Endodermal cell (in vitro differentiated cells): ENCODE results near the gene SLC25A43. TPM values are rescaled to one million over a fixed set of nuclear protein-coding genes. Genes with fewer than 3 reads are reported as not detected.

Experiments
- DNase-seq: peaks from one replicate; pipeline ENCODE4 v3.0.0-alpha.2; 2017
- H3K27ac ChIP-seq: 2 replicates; pipeline ENCODE4 v1.5.1; 2013; ENCODE audit warnings: mild to moderate bottlenecking, low read depth, low read length, moderate library complexity
- H3K27me3 ChIP-seq: 2 replicates; pipeline ENCODE4 v1.6.1; 2013; ENCODE audit warnings: mild to moderate bottlenecking, low read length, moderate library complexity; ENCODE audit not compliant: insufficient read depth, control insufficient read depth, poor library complexity, severe bottlenecking
- H3K36me3 ChIP-seq: 2 replicates; pipeline ENCODE4 v1.7.0; 2013; ENCODE audit warnings: mild to moderate bottlenecking, low read length, moderate library complexity; ENCODE audit not compliant: control insufficient read depth, insufficient read depth
- H3K4me1 ChIP-seq: one replicate; pipeline ENCODE4 v1.7.0; 2013; ENCODE audit warnings: low read length; ENCODE audit not compliant: control insufficient read depth, insufficient read depth
- H3K4me3 ChIP-seq: 2 replicates; pipeline ENCODE4 v1.5.1; 2013; ENCODE audit warnings: mild to moderate bottlenecking, low read length, moderate library complexity
- H3K9ac ChIP-seq: 2 replicates; pipeline ENCODE4 v1.6.1; 2013; ENCODE audit warnings: mild to moderate bottlenecking, low read length, moderate library complexity; ENCODE audit not compliant: poor library complexity, severe bottlenecking; ENCODE audit errors: extremely low read depth
- H3K9me3 ChIP-seq: 2 replicates; pipeline ENCODE4 v1.6.1; 2013; ENCODE audit warnings: mild to moderate bottlenecking, low read length, moderate library complexity; ENCODE audit not compliant: control insufficient read depth
- H3K27ac Mint-ChIP-seq: 2 replicates; pipeline ENCODE4 v1.8.0; 2020; ENCODE audit warnings: mixed read lengths
- H3K27me3 Mint-ChIP-seq: 2 replicates; pipeline ENCODE4 v1.8.0; 2021; ENCODE audit warnings: mild to moderate bottlenecking, mixed read lengths; ENCODE audit not compliant: insufficient read depth
- H3K36me3 Mint-ChIP-seq: 2 replicates; pipeline ENCODE4 v1.8.0; 2020; ENCODE audit warnings: low read depth, mixed read lengths
- H3K4me1 Mint-ChIP-seq: 2 replicates; pipeline ENCODE4 v1.8.0; 2020; ENCODE audit warnings: mixed read lengths
- H3K4me3 Mint-ChIP-seq: 2 replicates; pipeline ENCODE4 v1.8.0; 2020; ENCODE audit warnings: mild to moderate bottlenecking, moderate library complexity, mixed read lengths
- H3K9me3 Mint-ChIP-seq: 2 replicates; pipeline ENCODE4 v1.8.0; 2020; ENCODE audit warnings: mild to moderate bottlenecking, mixed read lengths
- CTCF ChIP-seq: fragments of 200-600 bp; sonication (generic); conservative IDR thresholded peaks from 2 replicates; pipeline ENCODE4 v1.5.0; 2021; ENCODE audit warnings: antibody characterized with exemption, mild to moderate bottlenecking
- WGBS, 2 experiments: methylation state at CpG; one replicate each; pipeline versions ENCODE4 v1.1.5 to v1.1.7; 2013; ENCODE audit warnings: missing lambda C conversion rate in 2 of 2, mixed read lengths in 1 of 2; ENCODE audit not compliant: insufficient coverage in 1 of 2, insufficient read length in 1 of 2; 5-methylcytosine and 5-hydroxymethylcytosine counted together
- total RNA-seq, 2 donors: library from RNA; stranded (reverse); fragmentation: NEBNext Ultra II Directional in 1 of 2; extraction: Animal tissue kit (Norgen Biotek cat#: 25700) in 1 of 2; gene quantifications; 2 replicates in 1 of 2; 3 replicates in 1 of 2; pipeline ENCODE4 v1.2.1, GENCODE V29; 2021

Gene SLC25A43
- total RNA-seq, 2 donors from 2014 or later, result 4.4 to 4.9 TPM

GRCh38 chrX:119495734-119496726 is 96.9 kb downstream of the SLC25A43 start:
- Mint-ChIP-seq H3K4me3 (no peak overlapping the region), H3K36me3 (no peaks in the 10 kb centered on the region), H3K9me3 (peaks cover 51% of the 10 kb centered on the region), H3K27ac (no peak overlapping the region), H3K4me1 (no peaks in the 10 kb centered on the region), H3K27me3 (no peaks in the 10 kb centered on the region)
- H3K9ac ChIP-seq, result no peak overlapping the region
- H3K9me3 ChIP-seq, result no peaks in the 10 kb centered on the region
- no peaks in the 10 kb centered on the region for H3K4me1 ChIP-seq
- DNase-seq, result no peak
- no peak overlapping the region for H3K4me3 ChIP-seq
- H3K27ac ChIP-seq, result no peak overlapping the region
- H3K36me3 ChIP-seq, result no peaks in the 10 kb centered on the region
- H3K27me3 ChIP-seq, result no peaks in the 10 kb centered on the region
- 42 to 79% methylated on average over 2 to 8 of the region's 10 CpGs for WGBS, 2 experiments
- peak; percentile 48 for TF ChIP-seq CTCF

DNA sequence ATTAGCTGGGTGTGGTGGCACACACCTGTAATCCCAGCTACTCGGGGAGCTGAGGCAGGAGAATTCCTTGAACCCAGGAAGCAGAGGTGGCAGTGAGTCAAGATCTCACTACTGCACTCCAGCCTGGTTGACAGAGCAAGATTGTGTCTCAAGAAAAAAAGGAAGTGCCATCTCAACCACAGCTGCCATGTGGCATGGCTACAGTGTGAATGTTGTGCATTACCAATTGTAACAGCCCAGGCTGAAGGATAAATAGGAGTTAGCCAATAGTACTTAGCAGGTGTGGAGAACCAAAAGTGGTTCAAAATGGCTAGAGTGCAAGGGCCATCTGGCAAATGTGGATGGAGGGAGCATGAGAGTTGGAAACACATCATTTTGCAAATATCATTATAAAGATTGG is 98.0 kb downstream of the SLC25A43 start:
- H3K4me3 Mint-ChIP-seq, result no peak overlapping the region
- H3K27ac Mint-ChIP-seq, result no peak overlapping the region
- H3K4me3 ChIP-seq, result no peak overlapping the region
- WGBS, 2 experiments, result 100% methylated on average over 1 of the region's 1 CpG
- H3K4me1 ChIP-seq, result no peaks in the 10 kb centered on the region
- TF ChIP-seq CTCF, result no peak
- H3K36me3 Mint-ChIP-seq, result no peaks in the 10 kb centered on the region
- no peaks in the 10 kb centered on the region for H3K27me3 Mint-ChIP-seq
- no peak overlapping the region for H3K27ac ChIP-seq
- H3K4me1 Mint-ChIP-seq, result no peaks in the 10 kb centered on the region
- H3K9me3 ChIP-seq, result no peaks in the 10 kb centered on the region
- H3K27me3 ChIP-seq, result no peaks in the 10 kb centered on the region
- DNase-seq, result no peak
- H3K9me3 Mint-ChIP-seq, result peaks cover 51% of the 10 kb centered on the region
- H3K36me3 ChIP-seq, result no peaks in the 10 kb centered on the region
- no peak overlapping the region for H3K9ac ChIP-seq

DNA sequence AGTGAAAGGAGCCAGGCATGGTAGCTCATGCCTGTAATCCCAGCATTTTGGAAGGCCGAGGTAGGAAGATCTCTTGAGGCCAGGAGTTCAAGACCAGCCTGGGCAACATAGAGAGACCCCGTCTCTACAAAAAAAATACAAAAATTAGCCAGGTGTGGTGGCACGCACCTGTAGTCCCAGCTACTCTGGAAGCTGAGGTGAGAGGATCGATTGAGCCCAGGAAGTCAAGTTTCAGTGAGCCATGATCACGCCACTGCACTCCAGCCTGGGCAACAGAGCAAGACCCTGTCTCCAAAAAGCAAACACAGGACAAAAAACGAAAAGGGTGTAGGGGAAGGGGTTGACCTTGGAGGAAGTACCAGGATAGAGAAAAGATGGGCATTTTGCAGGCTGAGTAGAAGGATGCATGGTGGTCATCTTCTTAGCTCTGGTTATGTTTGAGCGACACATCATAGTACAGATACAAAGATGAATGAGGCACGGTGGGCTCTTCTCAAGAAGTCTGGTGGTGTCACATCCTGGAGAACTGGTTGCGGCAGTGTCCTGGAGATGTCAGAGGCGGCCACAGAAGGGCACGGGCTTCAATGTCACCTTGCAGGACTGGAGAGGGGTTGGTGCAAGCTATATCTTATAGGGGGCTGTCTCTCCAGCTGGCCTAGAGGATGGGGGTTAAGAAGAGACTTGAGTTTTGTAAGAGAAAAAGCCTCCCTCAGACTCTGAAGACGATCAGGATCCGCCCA is 101.1 kb downstream of the SLC25A43 start:
- WGBS, 2 experiments, result 94 to 98% methylated on average over 5 to 11 of the region's 13 CpGs
- Mint-ChIP-seq H3K4me1 (no peaks in the 10 kb centered on the region), H3K27me3 (no peaks in the 10 kb centered on the region), H3K36me3 (no peaks in the 10 kb centered on the region), H3K4me3 (no peak overlapping the region), H3K27ac (no peak overlapping the region), H3K9me3 (peaks cover 60% of the 10 kb centered on the region)
- H3K9me3 ChIP-seq, result no peaks in the 10 kb centered on the region
- no peak overlapping the region for H3K4me3 ChIP-seq
- no peaks in the 10 kb centered on the region for H3K36me3 ChIP-seq
- TF ChIP-seq CTCF, result no peak
- no peaks in the 10 kb centered on the region for H3K27me3 ChIP-seq
- no peak overlapping the region for H3K9ac ChIP-seq
- DNase-seq, result no peak
- no peaks in the 10 kb centered on the region for H3K4me1 ChIP-seq
- H3K27ac ChIP-seq, result no peak overlapping the region
